Cortex of kidney (tissue), 1 donor: Measurements from ENCODE around the gene FZD10.

Experiments
- DNase-seq: peaks from one replicate; lab custom pipeline; 2025; lab: John Stamatoyannopoulos, UW

Gene FZD10

DNA sequence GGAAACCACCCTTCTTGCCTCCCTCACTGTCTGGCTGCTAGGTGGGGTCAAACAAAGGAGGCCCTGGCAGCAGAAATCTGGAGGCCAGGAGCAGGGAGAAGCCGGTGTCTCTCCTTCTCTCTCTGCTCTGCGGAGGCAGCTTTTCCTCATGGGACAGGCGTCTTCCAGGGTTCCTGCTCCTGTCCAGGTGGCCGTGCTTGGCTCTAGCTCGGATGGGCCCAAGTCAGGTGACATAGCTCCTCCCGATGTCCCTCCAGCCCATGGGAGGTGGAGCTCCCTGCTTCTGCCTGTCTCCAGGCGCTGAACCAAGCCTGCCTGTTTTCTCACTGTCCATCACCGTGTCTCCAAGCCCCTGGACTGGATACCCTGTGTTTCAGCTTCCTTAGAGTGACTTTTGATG, 30.5 kb upstream of the FZD10 start:
- no peak for DNase-seq

- DNase-seq: no peak
These were observed 29.3 kb upstream of the FZD10 start for GRCh38 chr12:130132831-130133511.

DNA sequence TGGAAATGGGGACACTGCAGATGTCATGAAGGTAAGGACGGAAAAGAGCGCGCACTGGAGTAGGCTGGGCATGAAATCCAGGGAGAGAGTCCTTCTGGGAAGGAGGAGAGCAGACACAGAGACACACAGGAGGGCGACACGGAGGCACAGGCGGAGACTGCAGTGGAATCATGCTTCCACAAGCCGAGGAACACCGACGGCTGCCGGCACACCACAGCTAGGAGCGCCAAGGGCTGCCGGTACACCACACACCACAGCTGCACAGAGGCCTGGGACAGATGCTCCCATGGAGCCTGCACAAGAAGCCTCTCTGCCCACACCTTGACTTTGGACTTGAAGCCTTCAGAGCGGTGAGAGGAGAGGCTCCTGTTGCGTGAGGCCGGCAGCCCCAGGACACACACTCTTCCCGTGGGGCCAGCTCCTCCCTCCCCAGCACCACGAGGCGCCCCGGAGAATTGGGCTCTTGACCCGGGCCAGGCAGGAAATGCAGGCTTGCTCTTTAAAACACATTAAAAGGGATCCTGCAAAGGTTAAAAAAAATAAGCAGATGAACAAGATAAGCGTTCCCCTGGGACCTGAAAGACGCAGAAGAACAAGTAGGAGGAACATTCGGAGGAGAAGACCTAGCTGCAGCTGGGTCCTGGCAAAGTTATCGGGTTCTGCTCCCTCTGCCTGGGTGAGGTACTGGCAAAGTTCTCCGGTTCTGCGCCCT, 28.3 kb upstream of the FZD10 start:
- no peak for DNase-seq

- DNase-seq: no peak
These were observed 27.7 kb upstream of the FZD10 start for GRCh38 chr12:130134563-130134915.

DNA sequence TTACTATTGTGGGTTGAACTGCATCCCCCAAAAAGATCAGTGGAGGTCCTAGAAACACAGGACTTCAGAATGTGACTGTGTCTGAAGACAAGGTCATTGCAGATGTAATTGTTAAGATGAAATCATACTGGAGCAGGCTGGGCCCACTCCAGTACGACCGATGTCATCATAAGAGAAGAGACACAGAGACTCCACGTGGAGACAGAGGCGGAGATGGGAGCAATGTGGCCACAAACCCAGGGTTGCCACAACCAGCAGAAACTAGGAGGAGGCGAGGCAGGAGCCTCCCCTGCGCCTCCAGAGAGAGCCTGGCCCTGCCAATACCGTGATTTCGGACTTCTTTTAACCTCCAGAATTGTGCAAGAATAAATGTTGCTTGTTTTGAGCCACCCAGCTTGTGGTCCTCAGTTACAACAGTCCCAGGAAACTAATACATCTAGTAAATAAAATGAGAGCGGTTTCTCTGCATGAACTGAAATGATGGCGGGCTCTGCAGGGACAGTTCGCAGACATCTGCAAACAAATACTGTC, 25.7 kb upstream of the FZD10 start:
- no peak for DNase-seq

GRCh38 chr12:130137040-130138018, 24.9 kb upstream of the FZD10 start:
- DNase-seq: no peak

DNA sequence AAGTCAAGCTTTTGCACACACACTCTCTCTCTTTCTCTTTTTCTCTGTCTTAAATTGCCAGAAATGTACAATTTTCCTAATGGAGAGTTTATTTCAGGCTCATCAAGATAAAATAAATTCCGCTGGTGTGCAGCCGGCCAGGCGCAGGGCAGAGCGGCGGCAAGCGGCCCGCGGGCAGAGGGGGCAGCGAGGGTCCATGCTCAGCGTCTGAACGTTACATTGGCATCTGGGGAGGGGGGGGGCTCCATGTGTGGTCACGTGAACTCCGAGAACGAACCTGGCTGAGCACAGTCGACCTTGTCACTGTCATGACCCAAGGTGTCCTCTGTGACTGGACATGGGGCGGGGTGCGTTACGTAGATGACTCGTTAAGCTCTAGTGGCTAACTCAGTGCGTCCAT, 23.8 kb upstream of the FZD10 start:
- no peak for DNase-seq

DNA sequence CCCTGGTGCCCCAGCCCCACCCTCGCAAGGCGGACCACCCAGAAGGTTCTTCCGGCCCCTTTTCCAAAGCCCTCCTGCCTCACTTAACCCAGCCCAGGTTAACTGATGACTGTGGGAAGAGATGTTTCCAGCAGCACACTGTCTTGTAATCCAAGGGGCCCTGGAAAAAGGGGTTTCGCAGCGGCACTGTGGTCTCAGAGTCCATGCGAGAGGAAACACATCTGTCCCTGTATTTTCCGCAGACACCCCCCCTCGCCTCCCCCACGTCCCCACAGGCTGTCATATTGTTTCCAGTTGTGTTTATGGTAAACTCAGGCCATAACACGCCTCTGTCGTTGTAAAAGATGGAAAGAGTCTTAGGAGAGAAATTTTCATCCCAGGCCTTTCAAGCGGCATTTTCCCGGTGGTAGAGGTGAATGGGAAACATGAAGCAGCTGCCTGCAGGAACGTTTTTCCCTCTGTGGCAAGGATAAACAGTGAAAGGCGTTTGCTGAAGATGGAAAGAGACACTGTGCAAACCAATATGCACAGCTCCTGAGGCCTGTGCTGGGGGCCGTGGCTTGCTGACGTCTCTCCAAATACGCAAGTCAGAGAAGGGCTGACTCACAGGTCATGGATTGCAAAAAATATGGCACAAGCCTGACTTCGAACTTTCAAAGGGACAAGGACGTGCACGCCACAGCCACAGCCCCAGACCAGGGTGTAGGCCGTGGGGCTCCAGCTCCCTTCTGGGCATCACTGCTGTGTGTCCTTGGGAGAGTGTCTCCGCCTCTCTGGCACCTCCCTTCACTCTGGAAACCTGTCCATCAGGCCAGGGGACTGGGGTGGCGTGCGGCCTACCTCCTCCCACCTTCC, 22.5 kb upstream of the FZD10 start:
- DNase-seq: no peak

GRCh38 chr12:130141105-130141504, 21.2 kb upstream of the FZD10 start:
- no peak for DNase-seq

DNA sequence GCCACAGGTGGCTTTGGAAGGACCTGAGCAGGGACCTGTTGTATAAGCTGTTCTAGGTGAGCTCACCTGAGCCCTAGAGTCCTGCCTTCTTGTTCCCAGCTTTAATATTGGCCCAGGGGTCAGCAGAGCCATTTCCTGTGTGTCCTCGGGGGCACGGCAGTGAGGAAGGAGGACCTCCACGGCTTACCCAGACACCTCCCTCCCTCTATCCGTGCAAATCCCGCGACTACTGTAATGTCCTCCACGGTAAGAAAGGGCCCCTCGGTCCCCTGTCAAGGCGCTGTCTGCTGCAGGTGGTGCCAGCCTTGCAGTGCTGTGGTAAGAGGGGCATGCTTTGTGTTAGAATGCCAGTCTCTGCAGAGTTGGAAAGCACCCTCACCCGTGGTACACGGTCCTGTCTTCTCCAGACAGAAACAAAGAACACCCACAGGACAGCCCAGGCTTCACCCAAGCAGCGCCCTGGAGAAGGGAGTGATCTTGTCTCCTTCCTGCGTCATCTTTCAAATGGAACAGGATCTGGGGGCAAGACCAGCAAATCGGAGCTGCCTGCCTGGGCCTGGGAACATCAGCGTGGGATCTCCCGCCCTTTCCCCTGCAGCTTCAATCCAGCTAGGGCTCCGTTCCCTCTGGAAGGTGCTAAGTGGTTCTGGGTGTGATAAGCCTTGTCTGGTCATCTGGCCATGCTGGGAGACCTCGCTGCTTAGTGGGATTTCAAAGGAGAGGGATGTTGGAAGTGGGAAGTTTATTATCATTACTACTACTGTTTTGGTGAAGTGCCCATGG, 20.2 kb upstream of the FZD10 start:
- no peak for DNase-seq

DNA sequence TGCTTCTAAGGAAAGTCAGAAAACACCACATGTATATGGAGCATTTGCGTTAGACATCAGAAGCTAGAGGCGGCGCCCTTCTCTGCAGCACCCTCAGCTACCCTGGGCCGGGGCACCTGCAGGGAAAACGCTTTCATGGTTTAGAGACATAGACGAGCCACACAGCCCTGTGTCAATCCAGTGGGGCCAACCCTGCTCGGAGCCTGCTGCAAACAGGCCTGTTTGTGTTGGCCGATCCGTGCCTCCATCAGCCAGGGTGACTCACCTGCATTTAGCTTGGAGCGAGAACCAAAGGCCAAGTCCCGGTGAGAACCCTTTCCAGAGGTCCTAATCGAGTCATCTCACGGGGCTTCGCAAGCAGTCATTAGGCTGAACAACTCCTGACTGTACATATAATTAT, 19.5 kb upstream of the FZD10 start:
- no peak for DNase-seq

DNA sequence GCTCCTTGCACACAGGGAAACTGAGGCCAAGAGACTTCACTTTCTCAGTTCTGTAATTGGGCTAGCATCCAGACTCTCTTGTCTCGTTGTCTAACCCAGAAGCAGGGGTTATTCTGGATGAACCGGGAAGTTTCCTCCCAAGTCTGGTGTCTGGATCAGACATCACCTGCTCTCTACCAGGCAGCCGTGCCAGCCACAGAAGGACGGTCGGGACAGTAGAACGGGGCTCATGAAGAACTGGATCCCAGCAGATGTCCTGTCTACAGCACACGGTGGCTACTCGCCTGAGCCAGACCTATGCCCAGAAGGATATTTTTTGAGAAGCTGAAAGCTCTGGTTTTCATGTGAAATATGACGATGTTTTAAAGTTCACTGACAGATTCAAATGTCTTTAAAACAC, 19.1 kb upstream of the FZD10 start:
- no peak for DNase-seq

GRCh38 chr12:130144256-130144655, 18.0 kb upstream of the FZD10 start:
- no peak for DNase-seq

- no peak for DNase-seq
These were observed 16.5 kb upstream of the FZD10 start for GRCh38 chr12:130145731-130146130.

DNA sequence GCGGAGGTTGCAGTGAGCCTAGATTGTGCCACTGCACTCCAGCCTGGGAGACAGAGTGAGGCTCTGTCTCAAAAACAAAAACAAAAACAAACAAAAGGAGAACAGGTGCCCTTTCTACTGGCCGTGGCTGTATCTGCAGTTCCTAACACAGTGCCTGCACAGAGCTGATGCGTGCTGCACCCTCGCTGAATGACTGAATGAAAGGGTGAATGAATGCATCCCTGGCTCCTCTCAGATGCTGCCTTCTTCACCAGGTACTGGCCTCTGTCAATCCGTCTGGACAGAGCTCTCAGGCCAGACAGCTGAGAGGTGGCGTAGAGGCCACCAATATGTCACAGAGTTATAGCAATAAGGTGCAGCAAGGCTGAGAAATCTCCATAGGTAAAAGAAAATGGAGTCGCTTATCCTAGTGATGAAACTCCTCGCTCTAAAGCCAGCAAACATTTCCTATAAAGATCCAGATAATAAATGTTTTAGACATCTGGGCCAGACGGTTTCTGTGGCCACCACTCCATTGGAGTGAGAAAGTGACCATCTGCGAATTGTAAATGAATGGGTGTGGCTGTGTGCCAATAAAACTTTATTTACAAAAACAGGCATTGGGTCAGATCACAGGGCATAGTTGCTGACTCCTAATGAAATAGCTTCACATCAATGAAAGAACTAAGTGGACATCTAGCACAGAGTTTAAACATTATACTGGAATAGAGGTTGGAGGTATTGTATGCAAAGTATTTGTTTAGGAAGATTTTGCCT, 15.9 kb upstream of the FZD10 start:
- no peak for DNase-seq

- no peak for DNase-seq
These were observed 14.2 kb upstream of the FZD10 start for GRCh38 chr12:130147875-130148596.

- DNase-seq: no peak
These were observed 10.4 kb upstream of the FZD10 start for GRCh38 chr12:130151846-130152245.

GRCh38 chr12:130152386-130152785, 9.9 kb upstream of the FZD10 start:
- no peak for DNase-seq

DNA sequence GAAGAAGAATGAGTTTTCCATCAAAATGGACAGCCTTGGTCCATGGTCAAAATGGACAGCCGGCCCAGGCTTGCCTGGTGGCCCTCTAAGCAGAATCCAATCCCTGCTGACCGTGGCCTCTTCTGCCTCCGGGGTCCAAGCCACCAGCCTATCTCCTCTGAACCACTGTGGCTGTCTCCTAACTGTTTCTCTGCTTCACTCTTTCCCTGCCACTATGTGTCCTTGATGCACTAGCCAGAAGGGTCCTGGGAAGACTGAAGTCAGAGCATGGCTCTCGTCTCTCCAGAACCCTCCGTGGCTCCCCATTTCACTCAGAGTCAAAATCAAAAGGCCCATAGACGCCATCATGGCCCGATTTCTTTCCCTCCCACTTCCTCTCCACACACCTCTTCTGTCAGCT, 8.5 kb upstream of the FZD10 start:
- no peak for DNase-seq
